HepG2 (cell line): ENCODE measurements around the gene CCNB1IP1. TPM values are rescaled to one million over a fixed set of nuclear protein-coding genes. Genes with fewer than 3 reads are reported as not detected.

Experiments
- ATAC-seq: fragments of 200-7000 bp; cut with Tn5 transposase; 3 replicates; pipeline ENCODE4 v1.9.1; 2020; ENCODE audit warnings: mild to moderate bottlenecking, moderate library complexity
- BruUV-seq: library from RNA; stranded (reverse); fragments of 400-500 nt; replicated peaks from 2 replicates; lab custom pipeline; 2021; lab: Mats Ljungman, UMichigan
- CTCF ChIA-PET: fragments of 300-600 bp; formaldehyde crosslinking; extraction: SDS; loops from one replicate; lab custom pipeline; 2021; ENCODE audit warnings: low total read pairs, inconsistent platforms, low intra/inter-chr PET ratio; lab: Yijun Ruan, JAX
- POLR2A ChIA-PET: fragments of 350-600 bp; sonication (Branson Sonifier 250); formaldehyde crosslinking; loops from one replicate; lab custom pipeline; 2020; ENCODE audit warnings: antibody characterized with exemption, inconsistent platforms; lab: Yijun Ruan, JAX
- DNase-seq: peaks from one replicate; pipeline ENCODE4 v3.0.0-alpha.2; 2015; ENCODE audit warnings: low spot score
- FAIRE-seq: peaks from 3 replicates; lab custom pipeline; 2011; peaks lifted over from hg19 to GRCh38; lab: Jason Lieb, UNC
- H2AFZ ChIP-seq: one replicate; pipeline ENCODE4 v1.6.1; 2011; ENCODE audit warnings: low read length, inconsistent platforms
- H3K27ac ChIP-seq: fragments of 300-600 bp; 3 replicates; pipeline ENCODE4 v1.8.0; 2011; ENCODE audit warnings: mixed run types, mild to moderate bottlenecking, mixed read lengths, low read length, inconsistent platforms; ENCODE audit not compliant: insufficient read depth; ENCODE audit errors: extremely low read length
- H3K27me3 ChIP-seq, 2 experiments: fragments of 200-600 bp in 1 of 2; 2 replicates in 1 of 2; 3 replicates in 1 of 2; pipeline versions ENCODE4 v1.6.0 to v1.8.0; 2011; ENCODE audit warnings: low read length in 2 of 2, mild to moderate bottlenecking in 2 of 2, moderate library complexity in 2 of 2, inconsistent platforms in 1 of 2; ENCODE audit not compliant: insufficient read depth in 2 of 2, control insufficient read depth in 1 of 2
- H3K36me3 ChIP-seq, 2 experiments: fragments of 200-600 bp in 1 of 2; replicated peaks in 1 of 2; 2 replicates in 1 of 2; 3 replicates in 1 of 2; pipeline versions ENCODE4 v1.5.1 to v1.8.0; 2011; ENCODE audit warnings: low read length in 2 of 2, inconsistent platforms in 1 of 2; ENCODE audit not compliant: insufficient read depth in 2 of 2, control insufficient read depth in 1 of 2
- H3K4me1 ChIP-seq: 2 replicates; pipeline ENCODE4 v1.5.1; 2012; ENCODE audit warnings: low read length, inconsistent platforms; ENCODE audit not compliant: insufficient read depth
- H3K4me2 ChIP-seq: 2 replicates; pipeline ENCODE4 v1.6.0; 2011; ENCODE audit warnings: low read depth, low read length, inconsistent platforms
- H3K4me3 ChIP-seq, 3 experiments: fragments of 200-600 bp in 1 of 3; sonication (generic), shearing (Covaris generic) in 1 of 3; replicated peaks in 1 of 3; 2 replicates each; pipeline ENCODE4 v1.5.1; 2011 to 2016; ENCODE audit warnings: low read length in 3 of 3, inconsistent platforms in 2 of 3, low read depth in 2 of 3, mild to moderate bottlenecking in 2 of 3, control low read depth in 1 of 3, mixed read lengths in 1 of 3; ENCODE audit not compliant: insufficient read depth in 1 of 3
- H3K79me2 ChIP-seq: one replicate; pipeline ENCODE4 v1.6.1; 2011; ENCODE audit warnings: low read length, inconsistent platforms; ENCODE audit not compliant: insufficient read depth
- H3K9ac ChIP-seq: 2 replicates; pipeline ENCODE4 v1.6.0; 2011; ENCODE audit warnings: mild to moderate bottlenecking, low read depth, low read length, inconsistent platforms; ENCODE audit not compliant: insufficient read depth
- H3K9me3 ChIP-seq: 2 replicates; pipeline ENCODE4 v1.5.1; 2012; ENCODE audit warnings: mild to moderate bottlenecking, low read length
- H4K20me1 ChIP-seq: 2 replicates; pipeline ENCODE4 v1.6.0; 2011; ENCODE audit warnings: inconsistent platforms, mild to moderate bottlenecking, low read length, moderate library complexity; ENCODE audit not compliant: insufficient read depth
- CHD4 ChIP-seq: fragments of 200-600 bp; sonication (generic); IDR thresholded peaks from 2 replicates; pipeline ENCODE4 v1.7.0; 2017; ENCODE audit warnings: mild to moderate bottlenecking, low read length, borderline replicate concordance
- E2F5 ChIP-seq: sonication (generic); formaldehyde crosslinking; conservative IDR thresholded peaks from 2 replicates; pipeline ENCODE4 v1.4.0; 2020; ENCODE audit warnings: missing genetic modification reagents
- GPN1 ChIP-seq: sonication (generic); formaldehyde crosslinking; IDR thresholded peaks from 2 replicates; pipeline ENCODE4 v1.5.1; 2020; ENCODE audit warnings: missing genetic modification reagents, borderline replicate concordance
- KLF6 ChIP-seq: IDR thresholded peaks from 2 replicates; pipeline ENCODE4 v1.8.0; 2016; ENCODE audit warnings: missing biosample characterization, missing genetic modification reagents
- MAFK ChIP-seq, 2 experiments: IDR thresholded peaks in 1 of 2; conservative IDR thresholded peaks in 1 of 2; 2 replicates each; pipeline ENCODE4 v1.6.1; 2011; ENCODE audit warnings: improper control_type of control experiment in 2 of 2, low read length in 2 of 2
- NFIC ChIP-seq: IDR thresholded peaks from 2 replicates; pipeline ENCODE4 v1.6.1; 2012; ENCODE audit warnings: mild to moderate bottlenecking, low read length, inconsistent platforms
- NKX3-1 ChIP-seq: sonication (generic); formaldehyde crosslinking; IDR thresholded peaks from 2 replicates; pipeline ENCODE4 v1.5.0; 2020; ENCODE audit warnings: missing genetic modification reagents
- RNF219 ChIP-seq: sonication (generic); formaldehyde crosslinking; IDR thresholded peaks from 2 replicates; pipeline ENCODE4 v1.5.0; 2020; ENCODE audit warnings: mild to moderate bottlenecking, missing genetic modification reagents
- SMAD3 ChIP-seq: sonication (generic); formaldehyde crosslinking; IDR thresholded peaks from 2 replicates; pipeline ENCODE4 v1.4.0; 2020; ENCODE audit warnings: missing genetic modification reagents
- SOX5 ChIP-seq: IDR thresholded peaks from 2 replicates; pipeline ENCODE4 v1.6.1; 2016; ENCODE audit warnings: borderline replicate concordance
- SOX6 ChIP-seq, 2 experiments: fragments of 450-650 bp in 1 of 2; sonication (generic) in 1 of 2; formaldehyde crosslinking in 1 of 2; IDR thresholded peaks; 2 replicates each; pipeline versions ENCODE4 v1.4.0 to v1.6.1; 2017 to 2020; ENCODE audit warnings: antibody characterized with exemption in 1 of 2, mild to moderate bottlenecking in 1 of 2, missing genetic modification reagents in 1 of 2
- SPEN ChIP-seq: sonication (generic); formaldehyde crosslinking; IDR thresholded peaks from 2 replicates; pipeline ENCODE4 v1.5.1; 2020; ENCODE audit warnings: low read depth, mild to moderate bottlenecking, missing genetic modification reagents
- TCF7 ChIP-seq: sonication (generic); IDR thresholded peaks from 2 replicates; pipeline ENCODE4 v1.6.1; 2016; ENCODE audit warnings: antibody characterized with exemption, low read depth
- ZNF362 ChIP-seq: sonication (generic); formaldehyde crosslinking; IDR thresholded peaks from 2 replicates; pipeline ENCODE4 v1.4.0; 2020; ENCODE audit warnings: missing genetic modification reagents, mild to moderate bottlenecking, borderline replicate concordance
- ZNF678 ChIP-seq: sonication (generic); formaldehyde crosslinking; IDR thresholded peaks from 2 replicates; pipeline ENCODE4 v1.4.0; 2020; ENCODE audit warnings: mild to moderate bottlenecking, missing genetic modification reagents
- ZNF781 ChIP-seq: sonication (generic); formaldehyde crosslinking; IDR thresholded peaks from 2 replicates; pipeline ENCODE4 v1.5.1; 2020; ENCODE audit warnings: borderline replicate concordance, mild to moderate bottlenecking, missing genetic modification reagents; ENCODE audit errors: not compliant biosample characterization
- WGBS: methylation state at CpG from one replicate; pipeline ENCODE4 v1.1.6; 2017; ENCODE audit warnings: low lambda C conversion rate; 5-methylcytosine and 5-hydroxymethylcytosine counted together
- in situ Hi-C: cut with HindIII; loops from 2 replicates; pipeline ENCODE4 v1.10.0; 2017; ENCODE audit warnings: low pct_unique_long_range_greater_than_20kb; ENCODE audit not compliant: extremely low pct_ligation_motif_present
- intact Hi-C: fragments of 100-400 bp; cut with micrococcal nuclease; formaldehyde crosslinking; loops from one replicate; pipeline ENCODE4 v1.10.0; 2022; ENCODE audit not compliant: unreplicated experiment
- polyA plus RNA-seq, 8 experiments: library from polyadenylated mRNA; depleted of rRNA in 3 of 8; stranded (reverse) in 7 of 8; unstranded in 1 of 8; fragments of >200 nt; fragmentation: Illumina TruSeq in 4 of 8; extraction: Trizol in 4 of 8; gene quantifications; 2 replicates each; pipeline versions ENCODE4 v1.2.1 to v1.2.3, GENCODE V29; 2011 to 2016; ENCODE audit warnings: low read depth in 4 of 8, missing spikeins in 1 of 8, mixed read lengths in 1 of 8; ENCODE audit not compliant: insufficient read depth in 1 of 8
- total RNA-seq, 5 experiments: library from RNA; depleted of rRNA; stranded (reverse); fragments of >200 nt; fragmentation: Illumina TruSeq; extraction: Trizol; gene quantifications; 2 replicates each; pipeline ENCODE4 v1.2.3, GENCODE V29; 2016; ENCODE audit warnings: low read depth in 1 of 5
- TF ChIP-seq, protein P1 (sequence below): IDR thresholded peaks from 2 replicates; pipeline ENCODE4 v1.6.1; 2016; ENCODE audit warnings: mild to moderate bottlenecking

Gene CCNB1IP1
- total and polyA plus RNA-seq, 2 of the 13 experiments (the other 11 are each of a cell fraction or from before 2014, with no cell fraction given): 98.3 to 125 TPM

GRCh38 chr14:20377171-20377570 is 44.1 kb upstream of the CCNB1IP1 start (continued):
- no peak for TF ChIP-seq RNF219 (CRISPR knock-in tag)
- no peak for TF ChIP-seq MAFK (conservative IDR thresholded peaks at IDR 0.05 in 1 of 2, IDR thresholded peaks at IDR 0.05 in 1 of 2; ENCODE audit: low read length in 2 of 2)
- no peak for TF ChIP-seq GPN1 (CRISPR knock-in tag)
- no peak for TF ChIP-seq SMAD3 (CRISPR knock-in tag)
- no peak for TF ChIP-seq ZNF678 (CRISPR knock-in tag)
- TF ChIP-seq SPEN (CRISPR knock-in tag): no peak
- TF ChIP-seq NKX3-1 (CRISPR knock-in tag): no peak
- no peak for TF ChIP-seq SOX6 (IDR thresholded peaks at IDR 0.05)
- no peak for TF ChIP-seq SOX6 (CRISPR knock-in tag; IDR thresholded peaks at IDR 0.05)
- TF ChIP-seq ZNF781 (CRISPR knock-in tag): no peak

GRCh38 chr14:20376071-20376588 is 43.1 kb upstream of the CCNB1IP1 start:
- peak; percentile 87 for FAIRE-seq
- Histone ChIP-seq H3K9ac (peak overlapping the region; percentile 43), H3K27me3 (no peaks in the 10 kb centered on the region), H3K9me3 (no peaks in the 10 kb centered on the region), H4K20me1 (no peaks in the 10 kb centered on the region), H3K79me2 (no peaks in the 10 kb centered on the region), H3K4me2 (peak overlapping the region; percentile 63), H3K4me3 (peak overlapping the region in 2 of 3 experiments; percentile 3 to 17; a peak in 2 of 6 replicates), H3K4me1 (peaks cover 19% of the 10 kb centered on the region), H3K36me3 (peaks cover 12 to 31% of the 10 kb centered on the region in 2 experiments; a peak in 4 of 5 replicates), H3K27ac (peak overlapping the region; percentile 71), H2AFZ (peak overlapping the region; percentile 37)
- ChIA-PET POLR2A (interaction anchor here (1.3 to 1.8 kb wide), 4 partner anchors 33 to 86 kb away, joined by 5 to 9 read pairs (median 8); partner anchors contain the start of genes APEX1, OSGEP, PARP2 and PIP4P1), CTCF (no interaction called here)
- peak; percentile 99 for ATAC-seq
- WGBS: 35% methylated on average over 12 of the region's 12 CpGs
- in situ Hi-C loops (no loop called here), intact Hi-C loops (loop anchor here (1.0 to 5.0 kb wide), 3 partner anchors 36 to 230 kb away; partner anchors contain the start of genes CCNB1IP1 and TEP1)
- peak; percentile 67 for DNase-seq
- BruUV-seq: no TSS peak
- TF ChIP-seq E2F5 (0 out of 2 replicates have a peak, but pooled peaks have one; percentile 35), KLF6 (CRISPR knock-in tag) (no peak), ZNF362 (no peak), CHD4 (no peak), TCF7 (no peak), SOX5 (CRISPR knock-in tag) (peak; percentile 44; the same call in 1 of the 2 replicates), NFIC (no peak)
- TF ChIP-seq, protein P1, sequence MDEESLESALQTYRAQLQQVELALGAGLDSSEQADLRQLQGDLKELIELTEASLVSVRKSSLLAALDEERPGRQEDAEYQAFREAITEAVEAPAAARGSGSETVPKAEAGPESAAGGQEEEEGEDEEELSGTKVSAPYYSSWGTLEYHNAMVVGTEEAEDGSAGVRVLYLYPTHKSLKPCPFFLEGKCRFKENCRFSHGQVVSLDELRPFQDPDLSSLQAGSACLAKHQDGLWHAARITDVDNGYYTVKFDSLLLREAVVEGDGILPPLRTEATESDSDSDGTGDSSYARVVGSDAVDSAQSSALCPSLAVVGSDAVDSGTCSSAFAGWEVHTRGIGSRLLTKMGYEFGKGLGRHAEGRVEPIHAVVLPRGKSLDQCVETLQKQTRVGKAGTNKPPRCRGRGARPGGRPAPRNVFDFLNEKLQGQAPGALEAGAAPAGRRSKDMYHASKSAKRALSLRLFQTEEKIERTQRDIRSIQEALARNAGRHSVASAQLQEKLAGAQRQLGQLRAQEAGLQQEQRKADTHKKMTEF (CRISPR knock-in tag): peak; percentile 34; the same call in 1 of the 2 replicates
